Aorta (tissue), 5 donors: ENCODE data around the gene PEF1. TPM values are rescaled to one million over a fixed set of nuclear protein-coding genes. Genes with fewer than 3 reads are reported as not detected.

Source experiments
- ATAC-seq: fragments of 200-7000 bp; cut with Tn5 transposase; one replicate; pipeline ENCODE4 v1.9.1; 2022; ENCODE audit warnings: moderate library complexity; ENCODE audit not compliant: low FRiP score
- DNase-seq, 2 donors: peaks; one replicate each; pipeline ENCODE4 v3.0.0-alpha.2; 2020
- H3K27ac ChIP-seq, 2 donors: one replicate each; pipeline ENCODE4 v1.5.1; 2013; ENCODE audit warnings: low read length in 2 of 2, mild to moderate bottlenecking in 2 of 2, moderate library complexity in 2 of 2, control low read depth in 1 of 2, inconsistent platforms in 1 of 2, low read depth in 1 of 2
- H3K27me3 ChIP-seq, 2 donors: one replicate each; pipeline ENCODE4 v1.6.1; 2013; ENCODE audit warnings: control low read depth in 1 of 2, low read length in 1 of 2, mild to moderate bottlenecking in 1 of 2, moderate library complexity in 1 of 2; ENCODE audit not compliant: insufficient read depth in 2 of 2, control insufficient read depth in 1 of 2
- H3K36me3 ChIP-seq, 2 donors: one replicate each; pipeline ENCODE4 v1.6.1; 2013; ENCODE audit warnings: control low read depth in 1 of 2, low read length in 1 of 2, mild to moderate bottlenecking in 1 of 2; ENCODE audit not compliant: insufficient read depth in 2 of 2, control insufficient read depth in 1 of 2
- H3K4me1 ChIP-seq, 2 donors: one replicate each; pipeline ENCODE4 v1.6.1; 2013; ENCODE audit warnings: low read length in 2 of 2, control low read depth in 1 of 2, mild to moderate bottlenecking in 1 of 2, moderate library complexity in 1 of 2; ENCODE audit not compliant: insufficient read depth in 2 of 2, control insufficient read depth in 1 of 2
- H3K4me3 ChIP-seq, 2 donors: one replicate each; pipeline ENCODE4 v1.5.1; 2013; ENCODE audit warnings: low read length in 2 of 2, control low read depth in 1 of 2, mild to moderate bottlenecking in 1 of 2
- H3K9me3 ChIP-seq: one replicate; pipeline ENCODE4 v1.6.1; 2013; ENCODE audit warnings: mild to moderate bottlenecking, low read length; ENCODE audit not compliant: control insufficient read depth
- WGBS, 2 donors: extraction: QIAGEN DNeasy Blood & Tissue Kit; methylation state at CpG; one replicate each; pipeline ENCODE4 v1.1.7; 2013; 5-methylcytosine and 5-hydroxymethylcytosine counted together
- intact Hi-C, 2 donors: fragments of 100-400 bp; cut with DNase I; formaldehyde crosslinking; loops; one replicate each; pipeline versions ENCODE4 v1.14.2 to v1.15.0; 2022
- polyA plus RNA-seq, 2 donors: library from polyadenylated mRNA; stranded (reverse); fragments of 200-250 nt; gene quantifications; one replicate each; pipeline ENCODE4 v1.2.3, GENCODE V29; 2013
- total RNA-seq, 2 donors: library from RNA; stranded (reverse); fragmentation: NEBNext Ultra II Directional; extraction: Animal tissue kit (Norgen Biotek cat#: 25700); gene quantifications; one replicate each; pipeline ENCODE4 v1.2.1, GENCODE V29; 2021
- donor health status: healthy with polysubstance abuse.
- donor health status: Bipolar disorder and iron deficiency.
- donor health status: DM: no; HTN: no; CAD: no.
- donor health status: DM: no; HTN: no; CAD: no.
- donor health status: DM: yes; HTN: yes; CAD: no.

Gene PEF1
- total and polyA plus RNA-seq, 4 donors = 57.9 to 83.9 (median 70.3) TPM

GRCh38 chr1:31627301-31627929, 17.3 kb downstream of the PEF1 start:
- DNase-seq (peak; percentile 64 to 81), ATAC-seq (peak; percentile 60)
- 2 to 5% methylated on average over 12 to 13 of the region's 13 CpGs for WGBS, 2 donors
- H3K4me1 ChIP-seq = peaks cover 0 to 2% of the 10 kb centered on the region in 2 donors
- no peaks in the 10 kb centered on the region for H3K27me3 ChIP-seq
- H3K9me3 ChIP-seq = no peaks in the 10 kb centered on the region
- H3K27ac ChIP-seq = peak overlapping the region; percentile 3 to 100
- no peak overlapping the region for H3K4me3 ChIP-seq
- intact Hi-C loops = no loop called here
- H3K36me3 ChIP-seq = peaks cover 0 to 4% of the 10 kb centered on the region in 2 donors

- intact Hi-C loops = no loop called here
- WGBS, 2 donors = 18 to 25% methylated on average over 22 to 23 of the region's 23 CpGs
Observed at GRCh38 chr1:31626223-31627207, 18.2 kb downstream of the PEF1 start.

GRCh38 chr1:31625561-31626222, 19.0 kb downstream of the PEF1 start:
- DNase-seq = no peak
- no peak overlapping the region for H3K4me3 ChIP-seq
- intact Hi-C loops = no loop called here
- H3K27me3 ChIP-seq = no peaks in the 10 kb centered on the region
- H3K27ac ChIP-seq = peak overlapping the region; percentile 3 to 100
- no peaks in the 10 kb centered on the region for H3K36me3 ChIP-seq
- WGBS, 2 donors = 54 to 62% methylated on average over 4 of the region's 4 CpGs
- H3K4me1 ChIP-seq = peaks cover 0 to 2% of the 10 kb centered on the region in 2 donors
- ATAC-seq = no peak
- H3K9me3 ChIP-seq = no peaks in the 10 kb centered on the region

More at GRCh38 chr1:31626223-31627207, 18.2 kb downstream of the PEF1 start:
- peaks cover 0 to 4% of the 10 kb centered on the region in 2 donors for H3K36me3 ChIP-seq
- no peak for DNase-seq
- peaks cover 0 to 2% of the 10 kb centered on the region in 2 donors for H3K4me1 ChIP-seq
- no peaks in the 10 kb centered on the region for H3K27me3 ChIP-seq
- peak overlapping the region; percentile 3 to 100 for H3K27ac ChIP-seq
- H3K9me3 ChIP-seq = no peaks in the 10 kb centered on the region
- ATAC-seq = peak; percentile 20
- no peak overlapping the region for H3K4me3 ChIP-seq

GRCh38 chr1:31624731-31625514, 19.8 kb downstream of the PEF1 start:
- peaks cover 0 to 2% of the 10 kb centered on the region in 2 donors for H3K4me1 ChIP-seq
- H3K27ac ChIP-seq = peak overlapping the region in 1 of 2 donors; percentile 63
- H3K36me3 ChIP-seq = no peaks in the 10 kb centered on the region
- WGBS, 2 donors = 89% methylated on average over 16 of the region's 16 CpGs
- DNase-seq (no peak), ATAC-seq (no peak)
- intact Hi-C loops = no loop called here
- H3K9me3 ChIP-seq = no peaks in the 10 kb centered on the region
- H3K27me3 ChIP-seq = no peaks in the 10 kb centered on the region
- H3K4me3 ChIP-seq = no peak overlapping the region

GRCh38 chr1:31624309-31624708, 20.4 kb downstream of the PEF1 start:
- WGBS, 2 donors = 85 to 87% methylated on average over 5 of the region's 5 CpGs
- H3K27ac ChIP-seq = no peak overlapping the region
- DNase-seq = no peak
- no peaks in the 10 kb centered on the region for H3K9me3 ChIP-seq
- no peak overlapping the region for H3K4me3 ChIP-seq
- peaks cover 0 to 2% of the 10 kb centered on the region in 2 donors for H3K4me1 ChIP-seq
- no peaks in the 10 kb centered on the region for H3K27me3 ChIP-seq
- H3K36me3 ChIP-seq = no peaks in the 10 kb centered on the region
- intact Hi-C loops = no loop called here
- ATAC-seq = no peak

GRCh38 chr1:31623365-31623764, 21.3 kb downstream of the PEF1 start:
- DNase-seq (no peak), ATAC-seq (no peak)
- Histone ChIP-seq H3K4me3 (no peak overlapping the region), H3K9me3 (no peaks in the 10 kb centered on the region), H3K36me3 (no peaks in the 10 kb centered on the region), H3K4me1 (peaks cover 0 to 2% of the 10 kb centered on the region in 2 donors), H3K27me3 (no peaks in the 10 kb centered on the region), H3K27ac (no peak overlapping the region)
- WGBS, 2 donors = 97% methylated on average over 12 of the region's 12 CpGs
- intact Hi-C loops = no loop called here

- WGBS, 2 donors = 35 to 41% methylated on average over 15 of the region's 15 CpGs
- Histone ChIP-seq H3K4me1 (peaks cover 0 to 2% of the 10 kb centered on the region in 2 donors), H3K27ac (no peak overlapping the region)
Observed at GRCh38 chr1:31621847-31622730, 22.6 kb downstream of the PEF1 start.

More at GRCh38 chr1:31621847-31622730, 22.6 kb downstream of the PEF1 start:
- ATAC-seq (no peak), DNase-seq (no peak)
- H3K27me3 ChIP-seq = no peaks in the 10 kb centered on the region
- H3K36me3 ChIP-seq = no peaks in the 10 kb centered on the region
- intact Hi-C loops = no loop called here
- no peaks in the 10 kb centered on the region for H3K9me3 ChIP-seq
- no peak overlapping the region for H3K4me3 ChIP-seq
